HepG2 (cell line): ENCODE results near the gene EPS8L3. TPM values are rescaled to one million over a fixed set of nuclear protein-coding genes. Genes with fewer than 3 reads are reported as not detected.

Experiments
- ARID5B ChIP-seq: IDR thresholded peaks from 2 replicates; pipeline ENCODE4 v1.4.0; 2020; ENCODE audit warnings: mild to moderate bottlenecking, missing genetic modification reagents
- ARNTL ChIP-seq: sonication (generic); formaldehyde crosslinking; IDR thresholded peaks from 2 replicates; pipeline ENCODE4 v1.4.0; 2020; ENCODE audit warnings: mild to moderate bottlenecking, missing genetic modification reagents
- CREB1 ChIP-seq, 2 experiments: fragments of 450-650 bp in 1 of 2; IDR thresholded peaks; 2 replicates each; pipeline ENCODE4 v1.6.1; 2016 to 2017; ENCODE audit warnings: control low read depth in 1 of 2, mild to moderate bottlenecking in 1 of 2, missing compliant biosample characterization in 1 of 2, missing genetic modification characterization in 1 of 2
- HES4 ChIP-seq: sonication (generic); formaldehyde crosslinking; IDR thresholded peaks from 2 replicates; pipeline ENCODE4 v1.9.0; 2021; ENCODE audit warnings: mild to moderate bottlenecking, missing genetic modification reagents, borderline replicate concordance
- HNF4A ChIP-seq: sonication (generic); formaldehyde crosslinking; IDR thresholded peaks from 2 replicates; pipeline ENCODE4 v1.4.0; 2020; ENCODE audit warnings: missing genetic modification reagents
- MTF1 ChIP-seq: sonication (generic); formaldehyde crosslinking; IDR thresholded peaks from 2 replicates; pipeline ENCODE4 v1.5.0; 2020; ENCODE audit warnings: missing genetic modification reagents
- MZF1 ChIP-seq: sonication (generic); formaldehyde crosslinking; IDR thresholded peaks from 2 replicates; pipeline ENCODE4 v1.8.1; 2023; ENCODE audit warnings: mild to moderate bottlenecking, missing genetic modification reagents, borderline replicate concordance
- NR2F6 ChIP-seq, 2 experiments: IDR thresholded peaks; 2 replicates each; pipeline ENCODE4 v1.6.1; 2016; ENCODE audit warnings: antibody characterized with exemption in 1 of 2, mild to moderate bottlenecking in 1 of 2
- RFX1 ChIP-seq: fragments of 450-650 bp; IDR thresholded peaks from 2 replicates; pipeline ENCODE4 v1.6.1; 2017
- SOX5 ChIP-seq: IDR thresholded peaks from 2 replicates; pipeline ENCODE4 v1.6.1; 2016; ENCODE audit warnings: borderline replicate concordance
- ZBTB25 ChIP-seq: IDR thresholded peaks from 2 replicates; pipeline ENCODE4 v1.6.1; 2018; ENCODE audit warnings: missing genetic modification reagents
- ZNF260 ChIP-seq: sonication (generic); formaldehyde crosslinking; IDR thresholded peaks from 2 replicates; pipeline ENCODE4 v1.4.0; 2020; ENCODE audit warnings: missing genetic modification reagents, low read depth, mild to moderate bottlenecking, borderline replicate concordance
- ZNF276 ChIP-seq: sonication (generic); formaldehyde crosslinking; IDR thresholded peaks from 2 replicates; pipeline ENCODE4 v1.4.0; 2020; ENCODE audit warnings: mild to moderate bottlenecking, low read depth, missing genetic modification reagents
- ZNF280D ChIP-seq: sonication (generic); formaldehyde crosslinking; IDR thresholded peaks from 2 replicates; pipeline ENCODE4 v1.5.1; 2020; ENCODE audit warnings: mild to moderate bottlenecking, missing genetic modification reagents
- ZNF335 ChIP-seq: sonication (generic); formaldehyde crosslinking; IDR thresholded peaks from 2 replicates; pipeline ENCODE4 v1.4.0; 2020; ENCODE audit warnings: missing genetic modification reagents
- ZUFSP ChIP-seq: sonication (generic); formaldehyde crosslinking; IDR thresholded peaks from 2 replicates; pipeline ENCODE4 v1.9.0; 2021; ENCODE audit warnings: missing genetic modification reagents, mild to moderate bottlenecking, borderline replicate concordance
- polyA plus RNA-seq, 8 experiments: library from polyadenylated mRNA; depleted of rRNA in 3 of 8; stranded (reverse) in 7 of 8; unstranded in 1 of 8; fragments of >200 nt; fragmentation: Illumina TruSeq in 4 of 8; extraction: Trizol in 4 of 8; gene quantifications; 2 replicates each; pipeline versions ENCODE4 v1.2.1 to v1.2.3, GENCODE V29; 2011 to 2016; ENCODE audit warnings: low read depth in 4 of 8, missing spikeins in 1 of 8, mixed read lengths in 1 of 8; ENCODE audit not compliant: insufficient read depth in 1 of 8
- total RNA-seq, 5 experiments: library from RNA; depleted of rRNA; stranded (reverse); fragments of >200 nt; fragmentation: Illumina TruSeq; extraction: Trizol; gene quantifications; 2 replicates each; pipeline ENCODE4 v1.2.3, GENCODE V29; 2016; ENCODE audit warnings: low read depth in 1 of 5

Gene EPS8L3
- total and polyA plus RNA-seq, 2 of the 13 experiments (the other 11 are each of a cell fraction or from before 2014, with no cell fraction given) = 18.2 to 106 TPM

- TF ChIP-seq CREB1 (IDR thresholded peaks at IDR 0.05) (no peak), CREB1 (CRISPR knock-in tag; IDR thresholded peaks at IDR 0.05) (no peak), ZUFSP (CRISPR knock-in tag) (no peak), HNF4A (CRISPR knock-in tag) (peak; percentile 51; the same call in 1 of the 2 replicates), ZNF280D (CRISPR knock-in tag) (no peak), ZNF276 (no peak), HES4 (CRISPR knock-in tag) (no peak), ZNF260 (CRISPR knock-in tag) (no peak), ARID5B (0 out of 2 replicates have a peak, but pooled peaks have one; percentile 28), ZNF335 (CRISPR knock-in tag) (0 out of 2 replicates have a peak, but pooled peaks have one; percentile 27), ARNTL (CRISPR knock-in tag) (peak; percentile 68; the same call in 1 of the 2 replicates), MTF1 (CRISPR knock-in tag) (no peak), SOX5 (peak; percentile 16; the same call in 1 of the 2 replicates), ZBTB25 (CRISPR knock-in tag) (no peak), RFX1 (no peak), MZF1 (CRISPR knock-in tag) (no peak), NR2F6 (IDR thresholded peaks at IDR 0.05) (no peak), NR2F6 (CRISPR knock-in tag; IDR thresholded peaks at IDR 0.05) (peak; percentile 11; the same call in 1 of the 2 replicates)
These were observed 8.3 kb upstream of the EPS8L3 start (continued) for GRCh38 chr1:109771712-109772657.
